A673 (cell line): ENCODE measurements around the gene TTC38. TPM values are rescaled to one million over a fixed set of nuclear protein-coding genes. Genes with fewer than 3 reads are reported as not detected.

ENCODE experiments used
- BruUV-seq: library from RNA; stranded (reverse); fragments of 400-500 nt; replicated peaks from 2 replicates; lab custom pipeline; 2021; lab: Mats Ljungman, UMichigan
- CTCF ChIA-PET: fragments of 300-600 bp; sonication (Branson Sonifier 250); formaldehyde crosslinking; loops from one replicate; lab custom pipeline; 2022; ENCODE audit warnings: antibody characterized with exemption; lab: Charles Lee
- POLR2A ChIA-PET: fragments of 300-600 bp; sonication (Branson Sonifier 250); formaldehyde crosslinking; loops from one replicate; lab custom pipeline; 2022; ENCODE audit warnings: antibody characterized with exemption; ENCODE audit not compliant: low non-redundant PET; lab: Charles Lee
- DNase-seq: peaks from one replicate; pipeline ENCODE4 v3.0.0-alpha.2; 2015; ENCODE audit warnings: low spot score
- H3K27ac ChIP-seq: fragments of 200-600 bp; sonication (generic); 2 replicates; pipeline ENCODE4 v1.5.1; 2016; ENCODE audit warnings: mixed run types, low read depth, mild to moderate bottlenecking, mixed read lengths, antibody characterized with exemption, low read length; ENCODE audit not compliant: poor library complexity, severe bottlenecking
- H3K27me3 ChIP-seq: fragments of 200-600 bp; sonication (generic); replicated peaks from 2 replicates; pipeline ENCODE4 v1.6.1; 2017; ENCODE audit warnings: mixed run types, low read depth, mild to moderate bottlenecking, mixed read lengths, antibody characterized with exemption, low read length; ENCODE audit not compliant: insufficient read depth, poor library complexity
- H3K36me3 ChIP-seq: fragments of 200-600 bp; sonication (generic); 2 replicates; pipeline ENCODE4 v1.6.1; 2016; ENCODE audit warnings: mixed run types, mild to moderate bottlenecking, mixed read lengths, antibody characterized with exemption, low read length; ENCODE audit not compliant: insufficient read depth, poor library complexity, severe bottlenecking
- H3K4me1 ChIP-seq: fragments of 200-600 bp; sonication (generic); 2 replicates; pipeline ENCODE4 v1.6.1; 2017; ENCODE audit warnings: mixed run types, mild to moderate bottlenecking, mixed read lengths, antibody characterized with exemption, low read length; ENCODE audit not compliant: insufficient read depth, poor library complexity, severe bottlenecking
- H3K4me3 ChIP-seq: fragments of 200-600 bp; sonication (generic); 2 replicates; pipeline ENCODE4 v1.5.1; 2016; ENCODE audit warnings: low read depth, mixed run types, mild to moderate bottlenecking, mixed read lengths, low read length; ENCODE audit not compliant: poor library complexity, severe bottlenecking
- H3K9me3 ChIP-seq: fragments of 200-600 bp; sonication (generic); 2 replicates; pipeline ENCODE4 v1.6.1; 2016; ENCODE audit warnings: mixed run types, low read depth, mild to moderate bottlenecking, mixed read lengths, antibody characterized with exemption, low read length; ENCODE audit not compliant: poor library complexity, severe bottlenecking
- EZH2 ChIP-seq: fragments of 200-600 bp; sonication (generic); IDR thresholded peaks from 2 replicates; pipeline ENCODE4 v1.6.1; 2017; ENCODE audit warnings: borderline replicate concordance, low read depth, mild to moderate bottlenecking, mixed read lengths, antibody characterized with exemption, low read length; ENCODE audit not compliant: poor library complexity, severe bottlenecking
- intact Hi-C: fragments of 100-400 bp; cut with micrococcal nuclease; formaldehyde crosslinking; loops from one replicate; pipeline ENCODE4 v1.10.0; 2022; ENCODE audit not compliant: unreplicated experiment
- total RNA-seq: library from RNA; stranded (reverse); gene quantifications from 2 replicates; pipeline ENCODE4 v1.2.3, GENCODE V29; 2021
- TF ChIP-seq, protein P1 (sequence below): fragments of 300-800, 200-600 bp; sonication (generic); conservative IDR thresholded peaks from 2 replicates; pipeline ENCODE4 v1.5.1; 2017; ENCODE audit warnings: low read depth, mild to moderate bottlenecking, antibody characterized with exemption, low read length, moderate library complexity, mixed read lengths

TTC38 gene
- total RNA-seq, 1 experiment from 2014 or later, result 11.4 TPM

DNA sequence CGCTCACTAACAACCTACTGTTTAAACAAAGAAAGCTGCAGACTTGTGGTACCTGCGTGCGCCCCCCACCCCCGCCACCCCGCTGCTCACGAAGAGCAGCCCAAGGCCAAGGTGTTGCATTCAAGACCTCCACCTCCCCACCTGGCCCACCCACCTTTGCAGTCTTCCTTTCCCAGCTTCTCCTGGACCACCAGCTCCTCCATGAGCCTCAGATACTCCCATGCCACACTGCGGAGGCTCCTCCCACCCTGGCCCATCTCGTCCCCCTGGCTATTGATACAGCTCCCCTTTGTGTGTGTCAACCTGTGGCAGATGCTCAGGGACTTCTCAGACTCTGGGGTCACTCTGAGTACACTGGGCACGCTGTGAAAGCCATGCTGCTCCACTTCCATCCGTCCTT lies 21.6 kb upstream of the TTC38 start:
- Histone ChIP-seq H3K4me3 (no peak overlapping the region), H3K27ac (no peak overlapping the region), H3K9me3 (no peaks in the 10 kb centered on the region), H3K4me1 (peaks cover 11% of the 10 kb centered on the region), H3K27me3 (no peaks in the 10 kb centered on the region), H3K36me3 (peaks cover 3% of the 10 kb centered on the region)
- intact Hi-C loops, result no loop called here
- TF ChIP-seq, protein P1, sequence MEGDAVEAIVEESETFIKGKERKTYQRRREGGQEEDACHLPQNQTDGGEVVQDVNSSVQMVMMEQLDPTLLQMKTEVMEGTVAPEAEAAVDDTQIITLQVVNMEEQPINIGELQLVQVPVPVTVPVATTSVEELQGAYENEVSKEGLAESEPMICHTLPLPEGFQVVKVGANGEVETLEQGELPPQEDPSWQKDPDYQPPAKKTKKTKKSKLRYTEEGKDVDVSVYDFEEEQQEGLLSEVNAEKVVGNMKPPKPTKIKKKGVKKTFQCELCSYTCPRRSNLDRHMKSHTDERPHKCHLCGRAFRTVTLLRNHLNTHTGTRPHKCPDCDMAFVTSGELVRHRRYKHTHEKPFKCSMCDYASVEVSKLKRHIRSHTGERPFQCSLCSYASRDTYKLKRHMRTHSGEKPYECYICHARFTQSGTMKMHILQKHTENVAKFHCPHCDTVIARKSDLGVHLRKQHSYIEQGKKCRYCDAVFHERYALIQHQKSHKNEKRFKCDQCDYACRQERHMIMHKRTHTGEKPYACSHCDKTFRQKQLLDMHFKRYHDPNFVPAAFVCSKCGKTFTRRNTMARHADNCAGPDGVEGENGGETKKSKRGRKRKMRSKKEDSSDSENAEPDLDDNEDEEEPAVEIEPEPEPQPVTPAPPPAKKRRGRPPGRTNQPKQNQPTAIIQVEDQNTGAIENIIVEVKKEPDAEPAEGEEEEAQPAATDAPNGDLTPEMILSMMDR, result no peak
- TF ChIP-seq EZH2, result no peak
- CTCF ChIA-PET, result no interaction called here
- POLR2A ChIA-PET, result no interaction called here
- BruUV-seq, result no TSS peak
- DNase-seq, result no peak

DNA sequence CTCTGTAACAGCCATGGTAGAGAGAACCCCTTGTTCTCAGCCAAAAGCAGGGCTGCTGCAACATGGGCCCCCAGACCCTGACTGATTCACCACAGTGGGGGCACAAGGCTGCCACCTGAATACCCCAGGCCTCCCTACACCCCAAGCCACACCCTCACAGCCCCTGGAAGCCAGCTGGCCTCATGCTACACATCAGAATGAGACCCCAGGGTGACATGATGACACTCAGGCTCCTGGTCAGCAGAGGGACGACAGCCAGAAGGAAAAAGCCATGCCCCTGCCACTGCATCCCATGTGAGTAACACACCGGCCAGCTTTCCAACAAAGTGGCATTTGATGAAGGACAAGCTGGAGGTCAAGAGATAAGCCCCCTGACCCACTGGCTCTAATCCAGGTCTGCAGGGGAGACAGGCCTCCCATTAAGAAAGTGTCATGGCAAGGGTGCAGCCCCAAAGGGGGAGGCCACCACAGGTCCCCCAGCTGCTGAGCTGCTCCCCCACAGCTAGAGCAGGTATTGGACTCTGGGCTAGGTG lies 20.3 kb upstream of the TTC38 start:
- Histone ChIP-seq H3K4me1 (peaks cover 17% of the 10 kb centered on the region), H3K9me3 (no peaks in the 10 kb centered on the region), H3K27ac (no peak overlapping the region), H3K36me3 (peaks cover 3% of the 10 kb centered on the region), H3K4me3 (no peak overlapping the region), H3K27me3 (no peaks in the 10 kb centered on the region)
- TF ChIP-seq, protein P1, result no peak
- no peak for TF ChIP-seq EZH2
- CTCF ChIA-PET, result no interaction called here
- DNase-seq, result no peak
- intact Hi-C loops, result no loop called here
- POLR2A ChIA-PET, result no interaction called here
- BruUV-seq, result no TSS peak

DNA sequence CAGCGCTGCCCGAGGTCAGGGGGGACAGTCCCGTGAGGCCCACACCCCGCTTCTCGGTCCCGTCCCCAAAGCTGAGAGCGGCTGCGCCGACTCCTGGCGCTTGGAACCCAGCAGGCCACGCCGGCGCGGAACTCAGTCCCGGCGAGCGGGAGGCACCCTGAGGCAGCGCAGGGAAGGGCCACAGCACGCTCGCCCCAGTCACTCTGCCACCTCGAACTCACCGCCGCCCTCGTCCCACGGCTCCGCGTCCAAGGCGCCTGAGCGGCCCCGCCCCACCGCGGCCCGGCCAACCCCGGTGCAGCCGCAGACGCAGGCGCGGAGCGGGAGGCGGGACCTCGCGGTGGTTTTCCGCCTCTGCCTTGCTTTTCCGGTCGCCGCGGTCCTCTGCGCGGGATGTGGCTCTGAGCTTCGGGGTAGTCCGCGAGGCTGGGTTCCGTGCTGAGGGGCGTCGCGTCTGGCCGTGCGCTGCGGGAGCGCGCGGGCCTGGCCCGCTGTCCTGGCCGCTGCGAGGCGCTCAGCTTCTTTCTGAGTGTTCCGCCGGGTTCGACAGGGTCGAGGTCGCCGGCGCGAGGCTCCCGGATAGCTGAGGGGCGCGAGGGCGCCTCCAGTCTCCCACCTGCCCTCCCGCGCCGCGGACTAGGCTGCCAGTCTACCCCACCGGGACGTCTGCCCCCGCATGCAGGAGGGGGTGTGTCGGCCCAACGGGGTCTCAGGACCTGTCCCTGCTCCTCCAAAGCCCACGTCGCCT lies 17.6 kb upstream of the TTC38 start, which contains the start of gene CDPF1:
TSS of gene CDPF1 (minus strand) at position 259 of the 748 bp plus-strand sequence. CDS start 2,009 bp downstream, outside the sequence.
- no peaks in the 10 kb centered on the region for H3K36me3 ChIP-seq
- no peaks in the 10 kb centered on the region for H3K9me3 ChIP-seq
- BruUV-seq, result no TSS peak
- peaks cover 17% of the 10 kb centered on the region for H3K4me1 ChIP-seq
- intact Hi-C loops, result loop anchor here (2.0 kb wide), 1 partner anchor 47 kb away; the partner anchor contains the start of gene GTSE1
- TF ChIP-seq EZH2, result no peak
- TF ChIP-seq, protein P1, result no peak
- peak within 1 kb of the TSS; percentile 93 for H3K4me3 ChIP-seq
- peak; percentile 92 for DNase-seq
- POLR2A ChIA-PET, result no interaction called here
- CTCF ChIA-PET, result interaction anchor here (0.5 to 1.5 kb wide), 2 partner anchors 128 to 134 kb away, joined by 5 read pairs; no protein-coding TSS in a partner anchor
- no peaks in the 10 kb centered on the region for H3K27me3 ChIP-seq
- peak within 1 kb of the TSS; percentile 91 for H3K27ac ChIP-seq
